Neural cell (in vitro differentiated cells): ENCODE results near the gene AP3B2. TPM values are rescaled to one million over a fixed set of nuclear protein-coding genes. Genes with fewer than 3 reads are reported as not detected.

Experiments
- H2AFZ ChIP-seq: fragments of 200-600, 300-800 bp; sonication (generic), shearing (Covaris generic); 2 replicates; pipeline ENCODE4 v1.6.0; 2014; ENCODE audit warnings: low read depth, mild to moderate bottlenecking, antibody characterized with exemption, low read length, moderate library complexity
- H3F3A ChIP-seq: fragments of 200-600 bp; shearing (Covaris generic); 2 replicates; pipeline ENCODE4 v1.6.1; 2016; ENCODE audit warnings: mild to moderate bottlenecking, moderate library complexity, mixed read lengths, antibody characterized with exemption, low read length; ENCODE audit not compliant: insufficient read depth, poor library complexity, severe bottlenecking
- H3K27ac ChIP-seq: fragments of 200-600, 300-800 bp; sonication (generic), shearing (Covaris generic); 2 replicates; pipeline ENCODE4 v1.5.1; 2014; ENCODE audit warnings: mild to moderate bottlenecking, low read length, moderate library complexity
- H3K27me3 ChIP-seq: fragments of 300-800, 200-600 bp; sonication (generic), shearing (Covaris generic); 2 replicates; pipeline ENCODE4 v1.6.0; 2014; ENCODE audit warnings: mild to moderate bottlenecking, low read depth, low read length, moderate library complexity; ENCODE audit not compliant: insufficient read depth
- H3K36me3 ChIP-seq: fragments of 300-800, 200-600 bp; sonication (generic), shearing (Covaris generic); 2 replicates; pipeline ENCODE4 v1.5.1; 2014; ENCODE audit warnings: mild to moderate bottlenecking, antibody characterized with exemption, low read length, moderate library complexity; ENCODE audit not compliant: insufficient read depth
- H3K4me2 ChIP-seq: fragments of 300-800, 200-600 bp; sonication (generic), shearing (Covaris generic); 2 replicates; pipeline ENCODE4 v1.6.0; 2014; ENCODE audit warnings: mild to moderate bottlenecking, low read length
- H3K4me3 ChIP-seq: fragments of 300-800, 200-600 bp; sonication (generic), shearing (Covaris generic); 2 replicates; pipeline ENCODE4 v1.5.1; 2014; ENCODE audit warnings: mild to moderate bottlenecking, low read length, moderate library complexity
- H3K79me2 ChIP-seq: fragments of 200-600 bp; shearing (Covaris generic); replicated peaks from 2 replicates; pipeline ENCODE4 v1.6.0; 2014; ENCODE audit warnings: mild to moderate bottlenecking, low read length, moderate library complexity; ENCODE audit not compliant: insufficient read depth
- H3K9ac ChIP-seq: fragments of 300-800, 200-600 bp; sonication (generic), shearing (Covaris generic); 2 replicates; pipeline ENCODE4 v1.6.1; 2016; ENCODE audit warnings: mild to moderate bottlenecking, low read length, mixed read lengths
- H3K9me2 ChIP-seq: fragments of 200-600 bp; shearing (Covaris generic); 2 replicates; pipeline ENCODE4 v1.6.1; 2016; ENCODE audit warnings: mild to moderate bottlenecking, low read length, mixed read lengths; ENCODE audit not compliant: insufficient read depth
- H3K9me3 ChIP-seq: fragments of 200-600, 300-800 bp; sonication (generic), shearing (Covaris generic); 2 replicates; pipeline ENCODE4 v1.6.1; 2016; ENCODE audit warnings: mild to moderate bottlenecking, mixed run types, low read length, moderate library complexity, mixed read lengths
- H4K20me1 ChIP-seq: fragments of 200-600 bp; shearing (Covaris generic); 2 replicates; pipeline ENCODE4 v1.6.1; 2016; ENCODE audit warnings: mild to moderate bottlenecking, mixed run types; ENCODE audit not compliant: insufficient read depth
- EP300 ChIP-seq: fragments of 450-650 bp; conservative IDR thresholded peaks from 2 replicates; pipeline ENCODE4 v1.6.1; 2014; ENCODE audit warnings: antibody characterized with exemption, mild to moderate bottlenecking, moderate library complexity; ENCODE audit not compliant: poor library complexity, severe bottlenecking
- EZH2 ChIP-seq: fragments of 200-600, 300-800 bp; shearing (Covaris generic), sonication (generic); IDR thresholded peaks from 2 replicates; pipeline ENCODE4 v1.6.1; 2014; ENCODE audit warnings: antibody characterized with exemption, low read length, borderline replicate concordance, mild to moderate bottlenecking; ENCODE audit not compliant: insufficient read depth, poor library complexity, severe bottlenecking
- MXI1 ChIP-seq: fragments of 450-650 bp; conservative IDR thresholded peaks from 2 replicates; pipeline ENCODE4 v1.6.1; 2014; ENCODE audit warnings: antibody characterized with exemption, mild to moderate bottlenecking; ENCODE audit not compliant: poor library complexity, severe bottlenecking
- POLR2AphosphoS5 ChIP-seq: IDR thresholded peaks from 2 replicates; pipeline ENCODE4 v1.6.1; 2012
- RAD21 ChIP-seq: fragments of 450-650 bp; conservative IDR thresholded peaks from 2 replicates; pipeline ENCODE4 v1.6.1; 2014; ENCODE audit warnings: antibody characterized with exemption, mild to moderate bottlenecking, moderate library complexity
- SMC3 ChIP-seq: fragments of 450-650 bp; conservative IDR thresholded peaks from 2 replicates; pipeline ENCODE4 v1.6.1; 2014; ENCODE audit warnings: antibody characterized with exemption, mild to moderate bottlenecking, moderate library complexity; ENCODE audit not compliant: poor library complexity
- TAF1 ChIP-seq: IDR thresholded peaks from 2 replicates; pipeline ENCODE4 v1.6.1; 2012; ENCODE audit warnings: low read depth
- polyA plus RNA-seq: library from polyadenylated mRNA; depleted of rRNA; stranded (reverse); fragments of >200 nt; gene quantifications from 2 replicates; pipeline ENCODE4 v1.2.3, GENCODE V29; 2014
- TF ChIP-seq, protein P1 (sequence below): fragments of 450-650 bp; IDR thresholded peaks from 2 replicates; pipeline ENCODE4 v1.5.1; 2014; ENCODE audit warnings: antibody characterized with exemption, mild to moderate bottlenecking, moderate library complexity; ENCODE audit not compliant: poor library complexity, severe bottlenecking
- TF ChIP-seq, protein P2 (sequence below): IDR thresholded peaks from 2 replicates; pipeline ENCODE4 v1.6.1; 2012; ENCODE audit warnings: borderline replicate concordance

The AP3B2 gene
- polyA plus RNA-seq, 1 donor from 2014 or later, result 81.9 TPM

DNA sequence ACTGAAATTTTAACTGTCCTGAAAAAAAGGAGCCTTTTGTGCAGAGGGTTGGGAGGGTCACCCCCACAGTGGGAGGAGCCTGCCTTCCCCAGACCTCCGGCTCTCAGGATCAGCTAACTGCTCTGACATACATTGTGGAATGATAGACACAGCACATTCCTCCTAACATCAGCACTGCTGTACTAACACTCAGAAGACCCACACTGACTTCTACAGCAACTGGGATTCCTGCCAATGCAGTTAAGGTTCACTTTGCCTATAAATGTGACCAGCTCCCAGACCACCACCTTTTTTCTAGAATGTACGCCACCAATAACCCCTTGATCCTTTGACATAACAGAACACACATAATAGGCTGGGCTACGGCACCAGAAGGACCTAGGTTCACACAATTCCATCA lies 65.7 kb downstream of the AP3B2 start:
- Histone ChIP-seq H3K27ac (no peak overlapping the region), H3K4me3 (no peak overlapping the region), H3F3A (no peaks in the 10 kb centered on the region), H3K4me2 (no peak overlapping the region), H3K9ac (no peak overlapping the region), H3K9me3 (no peaks in the 10 kb centered on the region), H2AFZ (no peak overlapping the region), H3K36me3 (no peaks in the 10 kb centered on the region), H3K79me2 (no peaks in the 10 kb centered on the region), H3K27me3 (peaks cover 54% of the 10 kb centered on the region), H4K20me1 (no peaks in the 10 kb centered on the region), H3K9me2 (no peaks in the 10 kb centered on the region)
- TF ChIP-seq SMC3, result no peak
- no peak for TF ChIP-seq EP300
- TF ChIP-seq MXI1, result no peak
- TF ChIP-seq POLR2AphosphoS5, result no peak
- TF ChIP-seq, protein P1, sequence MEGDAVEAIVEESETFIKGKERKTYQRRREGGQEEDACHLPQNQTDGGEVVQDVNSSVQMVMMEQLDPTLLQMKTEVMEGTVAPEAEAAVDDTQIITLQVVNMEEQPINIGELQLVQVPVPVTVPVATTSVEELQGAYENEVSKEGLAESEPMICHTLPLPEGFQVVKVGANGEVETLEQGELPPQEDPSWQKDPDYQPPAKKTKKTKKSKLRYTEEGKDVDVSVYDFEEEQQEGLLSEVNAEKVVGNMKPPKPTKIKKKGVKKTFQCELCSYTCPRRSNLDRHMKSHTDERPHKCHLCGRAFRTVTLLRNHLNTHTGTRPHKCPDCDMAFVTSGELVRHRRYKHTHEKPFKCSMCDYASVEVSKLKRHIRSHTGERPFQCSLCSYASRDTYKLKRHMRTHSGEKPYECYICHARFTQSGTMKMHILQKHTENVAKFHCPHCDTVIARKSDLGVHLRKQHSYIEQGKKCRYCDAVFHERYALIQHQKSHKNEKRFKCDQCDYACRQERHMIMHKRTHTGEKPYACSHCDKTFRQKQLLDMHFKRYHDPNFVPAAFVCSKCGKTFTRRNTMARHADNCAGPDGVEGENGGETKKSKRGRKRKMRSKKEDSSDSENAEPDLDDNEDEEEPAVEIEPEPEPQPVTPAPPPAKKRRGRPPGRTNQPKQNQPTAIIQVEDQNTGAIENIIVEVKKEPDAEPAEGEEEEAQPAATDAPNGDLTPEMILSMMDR, result no peak
- TF ChIP-seq, protein P2, sequence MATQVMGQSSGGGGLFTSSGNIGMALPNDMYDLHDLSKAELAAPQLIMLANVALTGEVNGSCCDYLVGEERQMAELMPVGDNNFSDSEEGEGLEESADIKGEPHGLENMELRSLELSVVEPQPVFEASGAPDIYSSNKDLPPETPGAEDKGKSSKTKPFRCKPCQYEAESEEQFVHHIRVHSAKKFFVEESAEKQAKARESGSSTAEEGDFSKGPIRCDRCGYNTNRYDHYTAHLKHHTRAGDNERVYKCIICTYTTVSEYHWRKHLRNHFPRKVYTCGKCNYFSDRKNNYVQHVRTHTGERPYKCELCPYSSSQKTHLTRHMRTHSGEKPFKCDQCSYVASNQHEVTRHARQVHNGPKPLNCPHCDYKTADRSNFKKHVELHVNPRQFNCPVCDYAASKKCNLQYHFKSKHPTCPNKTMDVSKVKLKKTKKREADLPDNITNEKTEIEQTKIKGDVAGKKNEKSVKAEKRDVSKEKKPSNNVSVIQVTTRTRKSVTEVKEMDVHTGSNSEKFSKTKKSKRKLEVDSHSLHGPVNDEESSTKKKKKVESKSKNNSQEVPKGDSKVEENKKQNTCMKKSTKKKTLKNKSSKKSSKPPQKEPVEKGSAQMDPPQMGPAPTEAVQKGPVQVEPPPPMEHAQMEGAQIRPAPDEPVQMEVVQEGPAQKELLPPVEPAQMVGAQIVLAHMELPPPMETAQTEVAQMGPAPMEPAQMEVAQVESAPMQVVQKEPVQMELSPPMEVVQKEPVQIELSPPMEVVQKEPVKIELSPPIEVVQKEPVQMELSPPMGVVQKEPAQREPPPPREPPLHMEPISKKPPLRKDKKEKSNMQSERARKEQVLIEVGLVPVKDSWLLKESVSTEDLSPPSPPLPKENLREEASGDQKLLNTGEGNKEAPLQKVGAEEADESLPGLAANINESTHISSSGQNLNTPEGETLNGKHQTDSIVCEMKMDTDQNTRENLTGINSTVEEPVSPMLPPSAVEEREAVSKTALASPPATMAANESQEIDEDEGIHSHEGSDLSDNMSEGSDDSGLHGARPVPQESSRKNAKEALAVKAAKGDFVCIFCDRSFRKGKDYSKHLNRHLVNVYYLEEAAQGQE, result no peak
- TF ChIP-seq TAF1, result no peak
- TF ChIP-seq RAD21, result no peak
- TF ChIP-seq EZH2, result no peak

DNA sequence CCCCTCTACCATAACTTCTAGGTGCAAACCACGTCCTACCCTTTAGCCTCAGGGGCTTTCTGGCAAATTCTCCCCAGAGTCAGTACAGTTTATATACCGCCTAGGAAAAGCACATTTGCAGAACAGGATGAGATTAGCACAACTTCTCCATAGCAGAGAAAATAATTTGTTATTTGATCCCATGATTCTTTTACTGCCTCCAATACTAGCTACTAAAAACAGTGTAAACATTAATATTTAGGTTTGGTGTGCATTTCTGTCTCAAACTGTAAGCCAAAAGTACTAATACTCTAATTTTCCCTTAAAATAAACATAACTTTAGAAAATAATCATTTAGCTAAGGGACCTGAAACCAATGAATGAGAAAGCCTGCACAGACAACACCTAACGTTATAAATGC lies 67.0 kb downstream of the AP3B2 start:
- H3K4me3 ChIP-seq, result no peak overlapping the region
- TF ChIP-seq MXI1 (no peak), POLR2AphosphoS5 (no peak), EP300 (no peak), RAD21 (no peak), TAF1 (no peak), SMC3 (no peak), EZH2 (no peak)
- TF ChIP-seq, protein P1, result no peak
- TF ChIP-seq, protein P2, result no peak
- no peaks in the 10 kb centered on the region for H3K9me3 ChIP-seq
- no peaks in the 10 kb centered on the region for H3K79me2 ChIP-seq
- no peaks in the 10 kb centered on the region for H3F3A ChIP-seq
- H3K27ac ChIP-seq, result no peak overlapping the region
- H3K4me2 ChIP-seq, result no peak overlapping the region
- no peaks in the 10 kb centered on the region for H4K20me1 ChIP-seq
- H3K9ac ChIP-seq, result no peak overlapping the region
- no peaks in the 10 kb centered on the region for H3K9me2 ChIP-seq
- H2AFZ ChIP-seq, result no peak overlapping the region
- peaks cover 44% of the 10 kb centered on the region for H3K27me3 ChIP-seq
- H3K36me3 ChIP-seq, result no peaks in the 10 kb centered on the region
